ENCODE measurements around the gene CSRNP2.

GRCh38 chr12:51067771-51068170 lies 15.6 kb downstream of the CSRNP2 start:
- TF ChIP-seq CTCF (IDR thresholded peaks at IDR 0.05) (no peak), POLR2A (IDR thresholded peaks at IDR 0.05) (no peak)

Data from thyroid gland (tissue), 4 donors.